Measurements from ENCODE around the gene MRPL32.

MRPL32 gene

DNA sequence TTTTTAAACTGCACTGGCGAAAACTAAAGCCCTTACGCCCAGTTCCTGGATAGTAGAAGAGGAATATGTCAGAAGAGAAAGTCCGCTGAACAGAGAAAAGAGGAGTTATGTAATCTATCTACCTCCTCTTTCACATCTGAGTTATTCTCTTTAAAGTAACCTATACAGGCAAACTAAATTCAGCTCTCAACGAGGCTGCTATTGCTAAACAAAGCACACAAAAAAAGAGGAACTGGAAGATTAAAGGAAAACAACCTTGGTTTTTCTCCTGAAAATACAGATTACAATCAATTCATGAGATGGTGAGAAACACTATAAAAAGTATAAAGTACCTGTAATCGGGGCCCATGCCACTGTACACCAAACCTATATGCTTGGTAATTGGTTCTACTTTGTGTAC, 6.0 kb upstream of the MRPL32 start:
- DNase-seq (ENCODE audit: low spot score), result no peak

DNA sequence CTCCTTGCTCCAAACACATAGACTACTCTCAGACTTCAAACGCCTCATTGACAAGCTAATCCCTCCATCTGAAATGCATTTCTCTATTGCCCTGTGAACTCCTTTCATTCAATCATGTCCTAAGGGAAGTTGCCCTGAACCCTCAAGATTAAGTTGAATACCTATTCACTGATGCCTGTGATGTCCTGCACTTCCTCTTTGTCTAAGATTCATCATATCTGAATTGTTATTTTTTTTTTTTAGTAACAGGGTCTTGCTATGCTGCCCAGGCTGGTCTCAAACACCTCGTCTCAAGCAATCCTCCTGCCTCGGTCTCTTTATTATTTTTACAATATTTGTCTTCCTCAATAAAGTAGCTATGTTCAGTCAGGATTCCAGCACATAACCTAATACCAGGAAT, 3.4 kb upstream of the MRPL32 start:
- no peak for DNase-seq (ENCODE audit: low spot score)

DNA sequence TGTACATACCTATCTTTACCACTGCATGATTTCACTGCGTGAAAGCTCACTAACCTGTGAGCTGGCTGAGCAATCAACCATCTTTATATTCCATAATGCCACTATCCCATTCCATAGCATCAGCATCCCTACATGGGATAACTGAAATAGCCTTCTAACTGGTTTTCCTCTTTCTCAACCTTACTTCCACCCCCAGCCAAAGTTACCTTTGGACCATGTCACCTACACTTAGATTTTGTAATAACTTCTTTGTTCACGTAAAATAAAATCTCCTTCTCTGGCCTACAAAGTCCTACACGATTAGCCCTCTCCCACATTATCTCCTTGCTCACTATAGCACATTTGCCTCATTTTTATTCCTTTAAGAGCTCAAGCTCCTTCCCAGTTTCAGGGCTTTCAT, 2.7 kb upstream of the MRPL32 start:
- no peak for DNase-seq (ENCODE audit: low spot score)

DNA sequence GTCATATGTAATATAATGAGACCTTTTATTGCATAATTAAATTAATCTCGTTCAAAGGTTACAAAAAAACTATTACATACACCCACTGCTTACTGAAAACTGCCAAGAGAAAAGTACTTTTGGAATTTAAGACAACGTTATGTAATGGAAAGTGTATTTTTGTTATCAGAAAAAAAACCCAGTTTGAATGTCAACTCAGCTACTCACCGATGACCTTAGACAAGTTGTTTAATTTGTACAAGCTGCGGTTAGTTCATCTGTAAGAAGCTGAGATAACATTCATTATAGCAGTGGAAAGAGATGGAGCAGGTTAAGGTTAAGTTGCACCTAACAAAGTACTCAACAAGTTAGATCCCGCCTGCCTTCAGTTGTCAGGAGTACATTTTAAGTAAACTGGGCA, 1.3 kb upstream of the MRPL32 start:
- no peak for DNase-seq (ENCODE audit: low spot score)

- no peak for DNase-seq (ENCODE audit: low spot score)
Observed at GRCh38 chr7:42931447-42931833, 736 bp upstream of the MRPL32 start.

DNA sequence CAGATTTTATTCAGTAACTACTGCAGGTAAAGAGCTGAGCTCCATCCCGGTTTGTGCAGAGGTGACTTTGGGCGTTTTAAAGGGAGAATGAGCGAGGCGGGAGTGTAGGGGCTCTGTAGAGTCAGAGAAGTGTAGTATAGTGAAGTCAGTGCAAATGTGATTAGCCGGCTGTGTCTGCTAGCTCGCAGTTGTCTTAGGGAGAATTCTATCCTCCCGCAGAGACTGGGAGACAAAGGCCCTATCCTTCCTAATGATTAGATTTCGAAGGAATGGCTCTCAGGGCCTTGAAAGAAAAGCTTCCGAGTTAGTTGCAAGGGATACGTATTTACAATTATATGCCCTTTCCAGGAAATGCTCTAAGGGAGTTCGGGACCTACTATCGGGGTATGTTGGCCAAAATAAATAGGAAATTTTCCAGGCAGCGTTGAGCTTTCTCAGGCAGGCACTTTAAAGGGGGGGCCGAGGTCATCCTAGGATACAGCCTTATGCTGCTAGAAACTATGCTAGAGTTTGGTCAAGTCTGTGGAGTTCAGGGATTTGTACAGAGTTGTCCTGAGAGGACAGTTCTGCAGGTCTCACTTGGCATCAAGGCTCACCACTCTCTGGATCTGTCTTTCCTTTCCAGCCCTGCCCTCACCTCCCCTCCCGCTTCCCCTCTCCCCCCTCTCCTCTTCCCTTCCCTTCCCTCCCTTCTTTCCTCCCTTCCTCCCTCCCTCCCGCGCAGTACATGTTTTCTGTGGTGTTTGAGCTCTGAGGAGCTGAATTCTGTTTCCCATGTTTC, 825 bp downstream of the MRPL32 start:
- peak; percentile 35 for DNase-seq (ENCODE audit: low spot score)

GRCh38 chr7:42934291-42934690, 2.1 kb downstream of the MRPL32 start:
- DNase-seq (ENCODE audit: low spot score), result no peak

- no peak for DNase-seq (ENCODE audit: low spot score)
Observed at GRCh38 chr7:42935861-42936260, 3.7 kb downstream of the MRPL32 start.

- DNase-seq (ENCODE audit: low spot score), result no peak
Observed at GRCh38 chr7:42939457-42940240, 7.5 kb downstream of the MRPL32 start.

GRCh38 chr7:42940985-42941847, 9.0 kb downstream of the MRPL32 start:
- peak; percentile 76 for DNase-seq (ENCODE audit: low spot score)

DNA sequence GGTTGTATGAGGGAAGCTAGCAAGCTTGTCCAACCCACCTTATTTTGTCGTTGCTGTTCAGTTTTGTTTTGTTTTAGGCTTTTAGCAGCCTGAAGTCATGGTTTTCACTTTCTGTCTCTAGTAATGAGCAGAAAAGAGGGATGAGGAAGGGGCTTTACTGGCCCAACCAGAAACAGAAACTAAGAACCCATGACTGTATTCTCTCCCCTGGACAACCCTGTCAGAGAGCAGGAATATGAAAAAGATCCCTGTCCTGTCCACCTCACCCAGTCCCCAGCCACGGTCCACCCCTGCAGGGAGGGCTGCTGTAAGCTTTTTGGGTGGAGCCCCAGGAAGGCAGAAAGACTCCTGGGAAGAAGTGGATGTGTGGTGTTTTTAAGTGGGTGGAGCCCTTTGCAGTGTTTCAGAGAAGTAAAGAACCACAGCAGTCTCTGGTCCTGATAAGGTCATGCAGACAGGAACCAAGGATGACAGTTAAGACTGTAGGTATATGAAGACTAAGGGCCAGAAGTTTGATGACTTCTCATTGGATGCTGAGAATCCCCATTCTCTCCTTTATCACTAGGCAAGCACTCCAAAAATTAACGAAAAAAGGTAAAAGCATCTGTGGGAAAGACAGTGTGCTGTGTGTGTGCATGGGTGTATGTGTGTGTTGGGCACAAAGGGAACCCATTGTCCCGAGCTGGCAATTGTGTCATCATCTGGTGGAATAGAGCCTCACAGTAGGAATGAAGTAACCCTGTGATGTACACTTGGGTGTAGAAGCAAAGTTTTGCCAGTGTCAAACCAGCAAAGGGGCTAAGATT, 13.8 kb downstream of the MRPL32 start:
- no peak for DNase-seq (ENCODE audit: low spot score)

DNA sequence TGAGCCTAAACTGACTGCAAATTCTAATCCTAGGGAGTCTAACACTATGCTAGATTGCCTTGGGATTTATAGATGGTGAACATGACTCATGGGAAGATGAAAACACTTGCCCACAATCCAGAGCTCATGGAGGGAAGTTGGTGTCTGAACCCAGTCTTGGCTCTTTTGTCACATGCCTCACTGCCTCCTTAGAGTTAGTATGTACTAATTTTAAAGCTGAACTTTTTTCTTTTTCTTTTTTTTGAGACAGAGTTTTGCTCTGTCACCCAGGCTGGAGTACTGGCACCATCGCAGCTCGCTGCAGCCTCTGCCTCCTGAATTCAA, 14.4 kb downstream of the MRPL32 start:
- DNase-seq (ENCODE audit: low spot score), result no peak

- DNase-seq (ENCODE audit: low spot score), result no peak
Observed at GRCh38 chr7:42947521-42947920, 15.3 kb downstream of the MRPL32 start.

- DNase-seq (ENCODE audit: low spot score), result no peak
Observed at GRCh38 chr7:42950417-42950816, 18.2 kb downstream of the MRPL32 start.

DNA sequence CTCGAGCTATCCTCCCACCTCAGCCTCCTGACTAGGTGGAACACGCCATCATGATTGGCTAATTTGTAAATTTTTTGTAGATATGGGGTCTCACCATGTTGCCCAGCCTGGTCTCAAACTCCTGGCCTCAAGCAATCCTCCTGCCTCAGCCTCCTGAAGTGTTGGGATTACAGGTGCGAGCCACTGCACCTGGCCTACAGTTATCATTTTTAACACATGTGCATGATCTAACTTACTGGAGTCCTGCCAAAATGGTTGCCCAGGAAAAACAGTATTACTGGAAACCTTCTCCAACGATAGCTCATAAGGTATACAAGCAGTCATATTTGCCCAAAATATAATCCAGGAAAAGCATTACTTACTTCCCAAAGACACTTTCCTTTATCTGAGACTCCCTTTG, 20.2 kb downstream of the MRPL32 start:
- no peak for DNase-seq (ENCODE audit: low spot score)

GRCh38 chr7:42953994-42954393, 21.8 kb downstream of the MRPL32 start:
- DNase-seq (ENCODE audit: low spot score), result no peak

- DNase-seq (ENCODE audit: low spot score), result no peak
Observed at GRCh38 chr7:42956062-42956461, 23.9 kb downstream of the MRPL32 start.

DNA sequence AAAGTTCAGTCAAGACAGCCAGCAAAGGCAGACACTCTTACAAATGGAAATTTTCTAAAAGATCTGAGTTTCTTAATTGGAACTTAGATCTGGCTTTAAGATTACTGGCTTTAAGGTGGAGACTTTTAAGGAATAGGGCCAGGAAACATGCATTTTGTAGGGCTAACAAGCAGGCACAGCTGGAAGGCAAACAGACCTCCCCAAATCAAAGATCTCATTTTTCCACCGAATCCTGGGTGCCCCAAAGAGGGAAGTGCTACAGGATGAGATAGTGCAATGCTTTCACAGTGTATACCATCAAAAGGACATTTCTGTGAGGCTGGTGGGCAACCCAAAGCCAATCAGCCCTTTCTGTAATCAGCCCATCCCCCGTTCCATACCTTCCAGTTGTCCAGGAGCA, 27.4 kb downstream of the MRPL32 start:
- no peak for DNase-seq (ENCODE audit: low spot score)

GRCh38 chr7:42960762-42961161, 28.6 kb downstream of the MRPL32 start:
- DNase-seq (ENCODE audit: low spot score), result no peak

DNA sequence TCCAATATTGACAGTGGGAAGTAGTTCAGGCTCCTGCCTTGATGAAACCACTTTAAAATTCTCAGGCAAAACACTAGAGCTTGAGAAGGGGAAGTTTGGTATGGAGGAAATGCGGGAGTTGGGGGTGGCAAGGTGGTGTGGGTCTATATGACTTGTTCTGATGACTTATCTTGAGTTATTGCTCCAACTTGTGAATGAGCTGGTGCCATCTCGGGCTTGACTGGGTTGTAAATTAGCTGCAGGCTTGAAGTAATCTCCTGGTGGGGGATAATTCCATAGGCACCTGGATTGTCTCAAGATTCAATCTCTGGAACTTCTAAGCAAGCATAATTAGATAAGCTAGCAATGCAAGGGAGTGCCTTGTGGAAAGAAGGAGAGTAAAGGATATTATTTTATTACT, 29.0 kb downstream of the MRPL32 start:
- DNase-seq (ENCODE audit: low spot score), result no peak

DNA sequence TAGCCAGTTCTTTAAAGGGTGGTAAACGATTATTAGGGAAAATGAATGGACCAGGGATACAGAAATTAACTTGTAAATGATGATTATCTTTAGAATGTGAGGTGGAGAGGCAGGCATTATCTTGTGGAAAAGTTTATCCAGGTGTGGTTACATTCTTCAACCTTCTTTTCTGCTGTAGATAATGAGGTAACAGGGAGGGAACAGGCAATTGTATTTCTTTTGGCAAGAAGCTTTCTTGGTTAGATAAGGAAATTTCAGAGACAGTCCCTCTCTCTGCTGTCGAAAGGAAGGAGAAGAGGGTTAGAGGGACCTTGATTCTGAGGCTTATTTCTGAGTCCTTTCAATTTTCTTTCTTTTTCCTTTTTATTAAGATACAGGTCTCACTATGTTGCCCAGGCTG, 32.1 kb downstream of the MRPL32 start:
- DNase-seq (ENCODE audit: low spot score), result no peak
